Trophoblast cell (in vitro differentiated cells and primary cell): ENCODE data around the gene OPRM1.

Experiments
- DNase-seq, 2 donors: peaks; one replicate each; pipeline ENCODE4 v3.0.0-alpha.2; 2016
- H2AFZ ChIP-seq: 2 replicates; pipeline ENCODE4 v1.6.1; 2013; ENCODE audit warnings: low read length, moderate library complexity, mild to moderate bottlenecking; ENCODE audit not compliant: insufficient read depth, poor library complexity
- H2AK5ac ChIP-seq: 2 replicates; pipeline ENCODE4 v1.6.1; 2013; ENCODE audit warnings: mild to moderate bottlenecking, low read length
- H2BK120ac ChIP-seq: 2 replicates; pipeline ENCODE4 v1.6.1; 2013; ENCODE audit warnings: low read length, mild to moderate bottlenecking, moderate library complexity; ENCODE audit not compliant: insufficient read depth, poor library complexity
- H2BK12ac ChIP-seq: 2 replicates; pipeline ENCODE4 v1.6.1; 2013; ENCODE audit warnings: mild to moderate bottlenecking, low read length, moderate library complexity
- H2BK5ac ChIP-seq: 2 replicates; pipeline ENCODE4 v1.6.1; 2013; ENCODE audit warnings: low read length, low read depth, moderate library complexity, mild to moderate bottlenecking; ENCODE audit not compliant: poor library complexity
- H3K14ac ChIP-seq: 2 replicates; pipeline ENCODE4 v1.6.1; 2013; ENCODE audit warnings: mild to moderate bottlenecking, low read length
- H3K18ac ChIP-seq: 2 replicates; pipeline ENCODE4 v1.6.1; 2013; ENCODE audit warnings: mild to moderate bottlenecking, low read length
- H3K23ac ChIP-seq: 2 replicates; pipeline ENCODE4 v1.6.1; 2013; ENCODE audit warnings: low read length
- H3K27ac ChIP-seq: 2 replicates; pipeline ENCODE4 v1.5.1; 2013; ENCODE audit warnings: low read depth, mild to moderate bottlenecking, inconsistent platforms, low read length, moderate library complexity
- H3K27me3 ChIP-seq: 2 replicates; pipeline ENCODE4 v1.6.1; 2013; ENCODE audit warnings: inconsistent platforms, mild to moderate bottlenecking, low read length, moderate library complexity; ENCODE audit not compliant: insufficient read depth
- H3K36me3 ChIP-seq, 2 experiments: 1 replicate in 1 of 2; 2 replicates in 1 of 2; pipeline ENCODE4 v1.6.1; 2013; ENCODE audit warnings: low read length in 2 of 2, mild to moderate bottlenecking in 2 of 2, moderate library complexity in 1 of 2; ENCODE audit not compliant: insufficient read depth in 2 of 2, control insufficient read depth in 1 of 2
- H3K4ac ChIP-seq: 2 replicates; pipeline ENCODE4 v1.6.1; 2013; ENCODE audit warnings: low read depth, mild to moderate bottlenecking, low read length, moderate library complexity
- H3K4me1 ChIP-seq, 2 experiments: 1 replicate in 1 of 2; 2 replicates in 1 of 2; pipeline ENCODE4 v1.6.1; 2013; ENCODE audit warnings: low read length in 2 of 2, mild to moderate bottlenecking in 2 of 2, moderate library complexity in 1 of 2; ENCODE audit not compliant: insufficient read depth in 2 of 2, control insufficient read depth in 1 of 2
- H3K4me2 ChIP-seq: 2 replicates; pipeline ENCODE4 v1.6.1; 2013; ENCODE audit warnings: inconsistent platforms, mild to moderate bottlenecking, low read length, moderate library complexity
- H3K4me3 ChIP-seq: 2 replicates; pipeline ENCODE4 v1.5.1; 2013; ENCODE audit warnings: mild to moderate bottlenecking, low read depth, low read length, inconsistent platforms
- H3K79me1 ChIP-seq: one replicate; pipeline ENCODE4 v1.6.1; 2013; ENCODE audit warnings: low read length
- H3K79me2 ChIP-seq: 2 replicates; pipeline ENCODE4 v1.6.1; 2013; ENCODE audit warnings: low read length, mild to moderate bottlenecking; ENCODE audit not compliant: control insufficient read depth, insufficient read depth, poor library complexity
- H3K9ac ChIP-seq: 2 replicates; pipeline ENCODE4 v1.6.1; 2013; ENCODE audit warnings: mild to moderate bottlenecking, low read length
- H3K9me3 ChIP-seq: 2 replicates; pipeline ENCODE4 v1.6.1; 2013; ENCODE audit warnings: low read depth, mild to moderate bottlenecking, control low read depth, inconsistent platforms, low read length; ENCODE audit not compliant: insufficient read depth
- H4K12ac ChIP-seq: 2 replicates; pipeline ENCODE4 v1.6.1; 2013; ENCODE audit warnings: low read depth, mild to moderate bottlenecking, low read length, moderate library complexity
- H4K8ac ChIP-seq: 2 replicates; pipeline ENCODE4 v1.6.1; 2013; ENCODE audit warnings: low read depth, mild to moderate bottlenecking, low read length, moderate library complexity
- H4K91ac ChIP-seq: one replicate; pipeline ENCODE4 v1.6.1; 2013; ENCODE audit warnings: low read depth, mild to moderate bottlenecking, low read length, moderate library complexity
- WGBS: extraction: QIAGEN DNeasy Blood & Tissue Kit; methylation state at CpG from one replicate; pipeline ENCODE4 v1.1.7; 2013; ENCODE audit warnings: missing lambda C conversion rate; ENCODE audit not compliant: insufficient read length, insufficient coverage; ENCODE audit errors: extremely low coverage; 5-methylcytosine and 5-hydroxymethylcytosine counted together

Gene OPRM1

DNA sequence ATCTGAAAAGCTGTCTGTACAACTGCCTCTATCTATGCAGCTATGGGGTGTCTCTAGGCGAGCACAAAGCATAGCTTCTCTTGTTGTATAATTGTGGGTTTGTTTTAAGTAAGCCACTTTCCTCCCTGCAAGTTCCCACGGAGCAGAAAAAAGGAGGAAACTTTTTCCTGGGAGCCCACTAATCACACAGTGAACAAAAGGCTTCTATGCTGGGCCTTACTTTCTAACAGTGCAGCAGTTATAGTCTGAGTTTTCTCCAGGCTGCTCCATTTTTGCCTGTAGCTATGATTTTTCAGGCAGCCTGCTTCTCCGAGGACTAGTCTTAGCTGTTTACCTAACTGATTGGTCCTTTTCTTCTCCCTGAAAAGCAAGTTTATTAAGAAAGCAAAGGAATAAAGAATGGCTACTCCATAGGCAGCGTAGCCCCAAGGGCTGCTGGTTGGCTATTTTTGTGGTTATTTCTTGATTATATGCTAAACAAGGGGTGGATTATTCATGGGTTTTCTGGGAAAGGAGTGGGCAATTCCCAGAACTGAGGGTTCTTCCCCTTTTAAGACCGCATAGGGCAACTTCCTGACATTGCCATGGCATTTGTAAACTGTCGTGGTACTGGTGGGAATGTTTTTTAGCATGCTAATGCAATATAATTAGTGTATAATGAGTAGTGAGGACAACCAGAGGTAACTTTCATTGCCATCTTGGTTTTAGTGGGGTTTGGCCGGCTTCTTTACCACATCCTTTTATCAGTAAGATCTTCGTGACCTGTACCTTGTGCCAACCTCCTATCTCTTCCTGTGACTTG is 84.3 kb downstream of the OPRM1 start:
- Histone ChIP-seq H3K36me3 (no peaks in the 10 kb centered on the region), H3K9ac (no peak overlapping the region), H3K18ac (no peak overlapping the region), H3K4ac (no peak overlapping the region), H3K9me3 (no peaks in the 10 kb centered on the region), H4K8ac (no peak overlapping the region), H3K27me3 (no peaks in the 10 kb centered on the region), H2AK5ac (no peak overlapping the region), H2AFZ (no peak overlapping the region), H3K79me2 (no peaks in the 10 kb centered on the region), H4K12ac (no peak overlapping the region), H3K4me1 (peaks cover 0 to 2% of the 10 kb centered on the region in 2 experiments), H3K4me2 (no peak overlapping the region), H2BK120ac (no peak overlapping the region), H3K4me3 (no peak overlapping the region), H4K91ac (no peak overlapping the region), H2BK12ac (no peak overlapping the region), H2BK5ac (no peak overlapping the region), H3K14ac (no peak overlapping the region), H3K27ac (no peak overlapping the region), H3K79me1 (no peaks in the 10 kb centered on the region), H3K23ac (no peak overlapping the region)
- no CpG with 5 or more reads among the region's 8 CpGs for WGBS
- DNase-seq: no peak

DNA sequence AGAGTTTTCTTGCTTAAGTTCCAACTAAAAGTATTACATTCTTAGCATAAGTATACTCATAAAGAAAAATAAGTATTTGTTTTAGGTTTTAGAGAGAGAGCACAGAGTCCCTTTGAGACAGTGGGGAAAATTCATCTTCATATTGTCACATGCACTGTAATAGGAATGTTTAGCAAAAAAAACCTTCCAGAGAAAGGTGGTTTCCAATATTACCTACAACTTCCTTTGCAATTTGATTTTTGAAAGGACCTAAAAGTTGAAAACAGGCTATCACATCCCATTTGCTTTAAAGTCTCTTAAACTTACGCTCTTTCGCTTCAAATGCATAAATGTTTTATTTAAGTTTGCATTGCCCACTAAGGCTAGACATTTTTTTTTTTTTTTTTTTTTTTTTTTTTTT is 86.4 kb downstream of the OPRM1 start:
- Histone ChIP-seq H3K4ac (no peak overlapping the region), H4K8ac (no peak overlapping the region), H2BK12ac (no peak overlapping the region), H4K91ac (no peak overlapping the region), H3K4me3 (no peak overlapping the region), H2AK5ac (no peak overlapping the region), H3K9me3 (no peaks in the 10 kb centered on the region), H3K27ac (no peak overlapping the region), H2BK120ac (no peak overlapping the region), H3K36me3 (no peaks in the 10 kb centered on the region), H3K4me2 (no peak overlapping the region), H3K79me2 (no peaks in the 10 kb centered on the region), H3K9ac (no peak overlapping the region), H3K18ac (no peak overlapping the region), H4K12ac (no peak overlapping the region), H3K27me3 (no peaks in the 10 kb centered on the region), H3K23ac (no peak overlapping the region), H2AFZ (no peak overlapping the region), H2BK5ac (no peak overlapping the region), H3K14ac (no peak overlapping the region), H3K79me1 (no peaks in the 10 kb centered on the region), H3K4me1 (peaks cover 0 to 2% of the 10 kb centered on the region in 2 experiments)
- no peak for DNase-seq
- no CpG with 5 or more reads among the region's 2 CpGs for WGBS

DNA sequence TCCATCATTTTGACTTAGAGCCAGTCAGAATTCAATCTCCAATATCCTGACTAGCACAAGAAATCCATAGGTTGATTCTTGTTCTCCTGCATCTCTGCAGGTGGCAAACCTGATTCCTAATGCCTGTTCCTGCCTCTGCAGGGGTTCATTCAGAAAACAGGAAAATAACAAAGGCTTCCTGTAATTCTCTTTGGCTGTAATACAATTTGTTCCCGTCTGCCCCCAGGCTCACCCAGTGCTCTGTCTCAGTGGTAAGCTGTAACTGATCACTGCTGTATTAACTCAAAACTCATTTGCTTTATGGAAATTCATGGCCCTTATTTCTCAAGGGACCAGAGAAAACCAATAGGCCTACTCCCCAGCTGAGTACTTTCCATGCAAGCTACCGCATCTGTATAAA is 88.6 kb downstream of the OPRM1 start:
- Histone ChIP-seq H3K79me2 (no peaks in the 10 kb centered on the region), H2BK5ac (no peak overlapping the region), H3K18ac (no peak overlapping the region), H3K14ac (no peak overlapping the region), H3K27me3 (no peaks in the 10 kb centered on the region), H2AFZ (no peak overlapping the region), H4K12ac (no peak overlapping the region), H2BK12ac (no peak overlapping the region), H3K4me2 (no peak overlapping the region), H3K79me1 (no peaks in the 10 kb centered on the region), H3K27ac (no peak overlapping the region), H3K4me3 (no peak overlapping the region), H3K36me3 (no peaks in the 10 kb centered on the region), H4K91ac (no peak overlapping the region), H4K8ac (no peak overlapping the region), H3K9ac (no peak overlapping the region), H3K23ac (no peak overlapping the region), H3K4me1 (peaks cover 0 to 2% of the 10 kb centered on the region in 2 experiments), H2BK120ac (no peak overlapping the region), H3K4ac (no peak overlapping the region), H2AK5ac (no peak overlapping the region), H3K9me3 (no peaks in the 10 kb centered on the region)
- DNase-seq: no peak
- no CpG with 5 or more reads among the region's 2 CpGs for WGBS

GRCh38 chr6:154134471-154135147 is 95.6 kb downstream of the OPRM1 start:
- Histone ChIP-seq H4K12ac (no peak overlapping the region), H3K27me3 (no peaks in the 10 kb centered on the region), H2AFZ (no peak overlapping the region), H3K23ac (no peak overlapping the region), H4K91ac (no peak overlapping the region), H3K79me2 (no peaks in the 10 kb centered on the region), H2AK5ac (no peak overlapping the region), H3K14ac (no peak overlapping the region), H3K9me3 (no peaks in the 10 kb centered on the region), H3K4ac (no peak overlapping the region), H2BK120ac (no peak overlapping the region), H3K36me3 (no peaks in the 10 kb centered on the region), H4K8ac (no peak overlapping the region), H3K79me1 (no peaks in the 10 kb centered on the region), H3K18ac (no peak overlapping the region), H3K27ac (no peak overlapping the region), H3K9ac (no peak overlapping the region), H2BK5ac (no peak overlapping the region), H2BK12ac (no peak overlapping the region), H3K4me2 (no peak overlapping the region), H3K4me3 (no peak overlapping the region), H3K4me1 (no peaks in the 10 kb centered on the region)
- DNase-seq: no peak
- WGBS: no CpG with 5 or more reads among the region's 8 CpGs
